H4 (cell line): ENCODE measurements around the gene CASP10. TPM values are rescaled to one million over a fixed set of nuclear protein-coding genes. Genes with fewer than 3 reads are reported as not detected.
A peak's percentile ranks its signal among the peaks of the same experiment; 100 is the strongest.
"Not testable (repeated sequence)": the region's sequence is repeated elsewhere in the genome, so short reads cannot be mapped to it uniquely, and the experiment has no call there.

Experiments used
- DNase-seq: peaks from one replicate; pipeline ENCODE4 v3.0.0-alpha.2; 2015; ENCODE audit warnings: low spot score
- total RNA-seq: library from RNA; depleted of rRNA; stranded (reverse); fragments of >200 nt; shearing (Covaris generic); gene quantifications from 2 replicates; pipeline ENCODE4 v1.2.3, GENCODE V29; 2014

CASP10 gene
- total RNA-seq, 1 experiment from 2014 or later, result 1.0 TPM

DNA sequence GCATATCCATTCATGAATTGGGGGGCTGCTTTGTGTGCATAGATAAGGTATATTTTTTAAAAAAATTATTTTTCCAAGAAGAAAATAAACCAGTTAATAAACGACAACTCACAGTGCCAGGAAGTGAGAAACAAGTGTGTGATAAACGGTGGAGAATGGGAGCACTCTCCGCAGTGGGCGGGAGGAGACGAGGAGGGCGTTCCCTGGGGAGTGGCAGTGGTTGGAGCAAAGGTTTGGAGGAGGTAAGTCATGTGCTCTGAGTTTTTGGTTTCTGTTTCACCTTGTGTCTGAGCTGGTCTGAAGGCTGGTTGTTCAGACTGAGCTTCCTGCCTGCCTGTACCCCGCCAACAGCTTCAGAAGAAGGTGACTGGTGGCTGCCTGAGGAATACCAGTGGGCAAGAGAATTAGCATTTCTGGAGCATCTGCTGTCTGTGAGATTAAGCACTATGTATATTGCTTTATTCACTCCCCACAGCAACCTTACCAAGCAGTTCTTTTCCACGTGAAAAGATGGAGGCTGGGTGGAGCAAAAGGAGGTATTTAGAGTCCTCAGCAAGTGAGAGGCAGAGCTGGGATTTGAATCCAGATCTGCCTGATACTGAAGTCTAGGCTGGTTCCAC lies 50.4 kb downstream of the CASP10 start:
- DNase-seq, result peak; percentile 95

DNA sequence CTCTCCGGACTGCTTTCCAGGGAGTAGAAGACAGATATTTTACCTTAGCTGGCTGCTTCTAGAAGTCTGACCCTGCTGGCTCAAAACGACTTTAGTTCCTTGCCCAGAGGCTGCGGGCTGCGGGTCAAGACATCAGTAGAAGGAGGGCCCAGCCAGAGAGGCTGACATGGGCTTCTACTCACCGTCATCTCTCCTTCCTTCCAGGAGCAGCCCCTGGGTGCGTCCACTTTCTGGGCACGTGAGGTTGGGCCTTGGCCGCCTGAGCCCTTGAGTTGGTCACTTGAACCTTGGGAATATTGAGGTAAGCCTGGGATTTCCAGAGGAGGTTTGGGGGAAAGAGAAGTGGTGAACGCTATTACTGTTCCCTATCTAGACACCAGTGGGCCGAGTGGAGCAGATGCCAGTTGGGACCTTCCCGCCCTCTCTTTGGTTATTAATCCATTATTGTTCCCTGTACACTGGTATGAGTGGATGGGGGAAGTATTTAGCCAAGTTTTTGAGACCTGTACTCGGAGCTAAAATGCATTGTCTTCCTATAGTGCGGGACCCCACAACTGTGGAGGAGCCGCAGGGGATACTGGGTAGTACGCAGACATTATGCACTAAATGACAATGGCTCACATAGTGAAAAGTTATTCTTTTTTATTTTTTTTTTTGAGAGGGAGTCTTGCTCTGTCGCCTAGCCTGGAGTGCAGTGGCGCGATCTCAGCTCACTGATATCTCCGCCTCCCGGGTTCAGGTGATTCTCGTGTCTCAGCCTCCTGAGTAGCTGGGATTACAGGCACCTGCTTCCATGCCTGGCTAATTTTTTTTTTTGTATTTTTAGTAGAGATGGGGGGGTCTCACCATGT lies 51.1 kb downstream of the CASP10 start:
- no peak for DNase-seq

DNA sequence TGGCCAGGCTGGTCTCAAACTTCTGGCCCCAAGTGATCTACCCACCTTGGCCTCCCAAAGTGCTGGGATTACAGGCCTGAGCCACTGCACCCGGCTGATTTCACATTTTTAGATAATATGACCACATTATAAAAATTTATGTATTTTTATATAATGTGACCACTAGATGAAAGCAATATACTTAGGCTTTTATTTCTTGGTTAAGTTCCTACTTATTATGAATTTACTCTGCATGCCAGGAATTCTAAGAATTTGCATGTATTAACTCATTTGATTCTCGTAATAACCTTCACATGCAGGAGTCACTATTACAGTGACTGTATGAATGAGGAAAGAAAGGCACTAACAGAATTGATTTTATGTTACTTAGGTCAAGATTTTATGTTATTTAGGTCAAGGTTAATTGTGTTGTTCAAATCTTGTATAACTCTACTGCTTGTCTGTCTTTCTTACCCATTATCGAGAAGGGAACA lies 51.8 kb downstream of the CASP10 start:
- DNase-seq, result no peak

DNA sequence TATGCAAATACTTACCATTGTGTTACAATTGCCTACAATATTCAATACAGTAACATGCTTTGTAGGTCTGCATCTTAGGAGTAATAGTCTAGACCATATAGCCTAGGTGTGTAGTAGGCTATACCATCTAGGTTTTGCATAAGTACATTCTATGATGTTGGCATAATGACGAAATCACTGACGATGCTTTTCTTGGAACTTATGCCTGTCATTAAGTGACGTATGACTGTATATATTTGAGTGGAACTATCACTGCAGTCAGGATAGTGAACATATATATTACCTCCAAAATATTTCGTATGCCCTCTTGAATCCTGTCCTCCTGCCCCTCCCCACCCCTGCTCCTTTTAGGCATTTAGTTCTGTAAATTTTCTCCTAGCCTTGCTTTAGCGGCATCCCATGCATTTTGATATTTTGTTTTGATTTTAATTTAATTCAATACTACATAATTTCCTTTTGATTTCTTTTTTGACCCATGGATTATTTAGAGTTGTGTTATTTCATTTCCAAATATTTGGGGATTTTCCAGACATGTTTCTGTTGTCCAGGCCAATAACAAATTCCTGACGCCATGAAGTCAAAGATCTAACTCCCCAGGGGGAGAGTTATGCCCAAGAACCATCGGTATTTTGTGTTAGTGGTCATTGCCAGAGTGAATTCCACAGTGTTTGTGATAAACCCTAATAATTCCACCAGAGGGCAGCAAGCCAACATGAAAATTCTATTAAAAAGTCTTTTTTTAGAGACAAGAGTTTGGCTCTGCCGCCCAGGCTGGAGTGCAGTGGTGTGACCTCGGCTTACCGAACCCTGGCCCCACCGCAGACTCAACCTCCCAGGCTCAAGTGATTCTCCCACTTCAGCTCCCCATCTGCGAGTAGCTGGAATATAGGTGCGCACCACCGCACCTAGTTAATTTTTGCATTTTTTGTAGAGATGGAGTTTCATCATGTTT lies 53.2 kb downstream of the CASP10 start:
- peak; percentile 53 for DNase-seq

DNA sequence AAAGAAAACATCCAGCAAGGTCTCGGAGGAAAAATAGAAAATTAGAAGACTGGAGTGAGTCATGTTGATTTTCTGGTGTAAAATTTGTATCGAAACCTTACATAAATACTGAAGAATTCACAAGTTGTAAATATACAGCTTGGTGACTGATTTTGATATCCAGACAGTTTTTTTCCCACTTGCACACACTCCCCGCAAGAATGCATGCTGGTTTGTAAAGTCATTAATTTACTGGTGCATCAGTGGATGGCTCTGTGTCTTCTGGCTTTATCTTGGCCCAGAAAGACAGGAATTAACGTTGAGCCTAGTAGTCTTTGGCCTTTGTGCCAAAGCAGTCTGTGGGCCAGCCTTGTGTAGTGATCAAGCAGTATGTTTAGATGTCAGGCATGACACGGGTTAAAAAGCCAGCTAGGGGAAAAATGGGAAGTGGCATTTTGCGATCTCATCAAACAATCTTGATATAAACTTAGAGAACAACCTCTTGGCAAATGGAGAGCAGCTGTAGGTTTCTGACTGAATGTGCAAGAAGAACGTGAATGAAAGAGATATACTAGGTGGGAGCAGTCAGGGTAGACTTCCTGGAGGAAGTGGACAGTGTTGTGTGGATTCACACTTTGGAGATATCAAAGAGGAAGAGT lies 54.7 kb downstream of the CASP10 start:
- DNase-seq, result no peak

DNA sequence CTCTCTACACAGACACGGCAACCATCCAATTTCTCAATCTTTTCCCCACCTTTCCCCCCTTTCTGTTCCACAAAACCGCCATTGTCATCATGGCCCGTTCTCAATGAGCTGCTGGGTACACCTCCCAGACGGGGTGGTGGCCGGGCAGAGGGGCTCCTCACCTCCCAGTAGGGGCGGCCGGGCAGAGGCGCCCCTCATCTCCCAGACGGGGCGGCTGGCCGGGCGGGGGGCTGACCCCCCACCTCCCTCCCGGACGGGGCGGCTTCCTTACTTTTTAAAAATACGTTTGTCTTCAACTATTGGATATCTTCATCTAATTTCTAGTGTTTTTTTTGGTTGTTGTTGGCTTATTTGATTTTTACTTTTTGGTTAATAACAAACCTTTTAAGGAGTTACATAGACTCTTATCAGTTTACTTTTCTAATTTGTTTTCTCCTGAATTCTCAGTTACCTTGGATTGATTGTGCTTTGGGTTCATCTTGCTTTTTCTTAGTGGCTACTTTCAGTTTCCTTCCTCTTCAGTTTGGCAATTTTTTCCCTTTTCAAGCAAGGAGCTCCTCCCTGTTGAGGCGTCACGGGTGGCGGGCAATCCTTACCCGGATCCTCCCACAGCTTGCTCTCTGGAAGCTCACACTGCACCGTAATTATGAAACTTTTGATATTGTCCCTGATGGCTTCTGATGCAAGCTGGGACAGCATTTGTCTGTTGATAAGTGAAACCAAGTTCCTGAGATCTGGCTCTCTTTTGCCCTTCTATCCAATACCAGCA lies 56.4 kb downstream of the CASP10 start:
- not testable (repeated sequence) for DNase-seq

DNA sequence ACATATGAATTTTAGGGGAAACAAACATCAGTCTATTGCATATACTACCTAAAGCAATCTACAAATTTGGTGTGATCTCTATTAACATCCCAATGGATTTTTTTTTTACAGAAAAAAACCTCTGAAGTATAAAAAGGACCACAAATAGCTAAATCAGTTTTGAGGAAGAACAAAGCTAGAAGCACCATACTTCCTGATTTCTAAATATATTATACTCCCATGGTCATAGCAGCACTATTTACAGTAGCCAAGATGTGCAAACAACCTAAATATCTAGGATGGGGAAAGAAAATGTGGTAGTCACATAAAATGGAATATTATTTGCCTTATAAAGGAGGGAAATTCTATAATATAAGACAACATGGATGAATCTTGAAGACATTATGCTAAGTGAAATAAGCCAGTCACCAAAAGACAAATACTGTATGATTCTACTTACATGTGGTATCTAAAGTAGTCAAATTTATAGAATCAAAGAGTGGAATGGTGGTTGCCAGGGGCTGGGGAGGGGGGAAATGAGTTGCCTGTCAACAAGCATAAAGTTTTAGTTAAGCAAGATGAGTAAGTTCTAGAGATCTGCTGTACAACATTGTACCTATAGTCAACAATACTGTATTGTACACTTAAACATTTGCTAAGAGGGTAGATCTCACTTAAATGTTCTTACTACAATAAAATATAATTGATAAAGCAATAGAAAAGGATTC lies 59.8 kb downstream of the CASP10 start:
- no peak for DNase-seq

DNA sequence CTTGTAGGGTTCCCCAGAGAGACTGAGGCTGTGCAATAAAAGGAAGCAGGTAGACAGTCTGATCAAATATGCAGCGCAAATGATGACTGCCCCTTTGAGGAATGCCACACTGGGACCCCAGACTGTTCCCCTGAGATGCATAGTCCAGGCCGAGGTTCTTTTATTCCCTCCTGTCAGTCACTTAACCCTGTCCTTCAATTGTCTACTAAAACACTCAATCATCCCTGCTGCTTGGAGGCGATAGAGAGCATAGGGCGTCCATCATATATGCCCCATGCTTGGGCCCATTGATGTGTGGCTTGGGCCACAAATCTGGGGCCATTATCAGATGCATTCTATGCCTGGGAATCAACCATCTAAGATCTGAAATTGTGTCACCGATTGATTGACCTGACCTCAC lies 61.9 kb downstream of the CASP10 start:
- DNase-seq, result no peak

DNA sequence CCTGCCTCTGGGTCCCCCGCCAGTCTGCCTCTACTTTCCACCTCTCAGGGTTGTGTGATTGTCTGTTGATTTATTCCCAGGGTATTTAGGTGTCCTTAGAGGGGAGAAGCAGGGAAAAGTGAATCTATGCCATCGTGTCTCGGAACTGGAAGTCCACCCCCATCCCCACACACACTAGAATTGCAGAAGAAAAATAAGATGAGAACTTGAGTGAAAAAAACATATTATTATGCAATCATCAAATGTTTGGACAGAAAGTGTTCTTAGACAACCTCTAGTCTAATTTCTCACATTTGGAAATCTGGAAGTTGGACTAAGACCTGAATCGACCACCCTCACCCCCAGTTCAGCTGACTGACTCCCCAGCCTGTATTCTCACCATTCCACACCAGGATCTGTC lies 63.3 kb downstream of the CASP10 start:
- no peak for DNase-seq

DNA sequence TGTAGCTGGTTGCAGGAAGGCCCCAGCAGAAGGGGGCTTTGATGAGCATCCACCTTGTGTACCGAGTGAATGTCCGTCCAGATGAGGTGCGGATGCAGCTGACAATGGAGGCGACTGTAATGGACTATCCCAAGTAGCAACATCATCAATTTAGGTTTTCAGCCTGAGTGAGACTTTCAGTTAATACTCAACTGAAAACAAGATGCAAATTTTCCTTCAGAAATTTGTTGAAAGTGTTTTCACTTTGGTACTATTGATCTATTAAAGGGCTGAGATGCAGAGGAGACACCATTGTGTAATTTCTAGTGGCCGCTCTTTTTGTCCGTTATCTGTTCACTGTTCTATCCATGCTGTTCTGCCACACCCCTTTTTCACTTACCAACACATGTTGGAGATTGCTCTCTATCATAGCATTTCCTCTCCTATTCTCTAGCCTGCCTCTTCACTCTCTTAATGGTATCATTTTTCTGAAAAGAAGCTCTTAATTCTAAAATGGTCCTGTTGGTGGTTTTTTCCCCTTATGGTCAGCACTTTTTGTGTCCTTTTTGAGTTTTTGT lies 65.4 kb downstream of the CASP10 start:
- DNase-seq, result no peak

DNA sequence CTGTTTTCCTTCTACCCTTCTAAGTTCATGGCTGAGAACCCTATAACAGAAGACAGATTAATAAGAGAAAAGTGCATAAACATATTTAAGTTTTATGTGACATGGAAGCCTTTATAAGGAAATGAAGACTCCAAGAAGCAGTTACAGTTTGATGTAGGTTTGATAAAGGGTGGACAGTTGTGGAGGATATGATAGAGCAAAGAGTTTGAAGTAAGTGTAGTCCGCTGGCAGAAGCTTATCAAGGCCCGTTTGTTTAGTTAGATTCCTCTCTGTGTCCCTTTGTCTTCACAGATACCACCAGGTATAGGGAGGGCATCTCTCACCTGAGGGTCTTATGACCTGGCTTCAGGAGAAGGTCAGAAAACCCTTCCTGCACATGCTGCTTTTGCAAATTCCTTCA lies 66.9 kb downstream of the CASP10 start:
- DNase-seq, result no peak

DNA sequence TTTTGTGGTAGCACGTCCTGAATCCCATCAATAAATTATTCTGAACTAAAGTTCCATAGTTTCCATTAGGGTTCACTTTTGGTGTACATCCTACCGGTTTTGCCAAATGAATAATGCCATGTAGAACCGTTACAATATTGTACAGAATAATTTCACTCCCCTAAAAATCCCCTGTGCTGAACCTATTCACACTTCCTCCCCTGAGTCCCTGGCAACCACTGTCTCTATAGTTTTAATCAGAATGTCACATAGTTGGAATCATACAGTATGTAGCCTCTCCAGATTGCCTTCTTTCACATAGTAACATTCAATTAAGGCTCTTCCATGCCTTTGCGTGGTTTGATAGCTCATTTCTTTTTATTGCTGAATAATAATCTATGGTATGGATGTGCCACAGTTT lies 67.8 kb downstream of the CASP10 start:
- DNase-seq, result no peak

DNA sequence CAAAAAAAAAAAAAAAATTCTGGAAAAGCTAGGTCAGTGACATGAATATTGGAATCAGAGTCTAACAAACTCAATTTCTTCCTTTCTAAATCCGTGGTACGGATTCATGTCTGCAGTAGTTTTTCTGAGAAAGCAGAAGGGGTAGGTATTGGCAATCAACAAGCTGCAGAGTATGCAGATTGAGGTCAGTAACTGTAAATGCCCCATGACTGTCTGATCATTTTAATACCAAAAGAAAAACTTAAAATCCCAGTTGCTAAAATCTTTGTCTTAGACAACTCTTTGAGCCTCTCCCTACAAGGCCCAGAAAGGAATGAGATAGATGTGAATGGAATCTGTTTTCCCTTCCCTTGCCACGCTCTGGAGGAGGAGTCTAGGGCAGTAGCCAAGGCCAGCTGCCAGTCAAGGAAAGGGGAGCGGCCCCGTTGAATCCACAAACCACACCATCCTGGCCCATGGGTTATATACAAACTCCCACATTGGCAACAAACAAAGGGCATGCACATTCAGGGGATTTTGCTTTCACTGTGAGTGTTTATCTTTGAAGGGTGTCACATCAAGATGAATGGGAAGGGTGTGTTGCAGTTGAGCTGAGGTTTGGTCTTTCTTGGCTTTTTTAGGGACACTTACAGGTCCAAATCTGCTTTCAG lies 71.3 kb downstream of the CASP10 start:
- peak; percentile 88 for DNase-seq

DNA sequence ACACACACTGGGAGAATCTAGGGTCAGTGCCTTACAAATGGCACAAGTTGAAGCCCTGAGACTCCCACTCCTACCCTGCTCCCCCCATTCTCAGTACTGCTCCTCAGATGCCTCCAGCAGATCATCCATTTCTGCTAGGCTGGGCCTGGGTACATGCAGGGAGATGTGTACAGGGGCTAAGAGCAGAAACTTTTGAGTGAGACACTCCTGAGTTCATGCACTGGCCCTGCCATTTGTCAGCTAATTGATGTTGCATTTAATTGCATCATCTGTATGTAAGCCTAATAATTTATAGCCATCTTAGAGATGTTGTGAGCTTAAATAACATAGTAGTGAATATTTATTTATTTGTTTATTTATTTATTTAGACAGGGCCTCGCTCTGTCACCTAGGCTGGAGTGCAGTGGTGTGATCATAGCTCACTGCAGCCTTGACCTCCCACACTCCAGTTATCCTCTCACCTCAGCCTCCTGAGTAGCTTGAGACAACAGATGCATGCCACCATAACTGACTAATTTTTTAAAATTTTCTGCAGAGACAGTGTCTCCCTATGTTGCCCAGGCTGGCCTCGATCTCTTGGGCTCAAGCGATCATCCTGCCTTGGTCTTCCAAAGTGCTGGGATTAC lies 72.6 kb downstream of the CASP10 start:
- no peak for DNase-seq

DNA sequence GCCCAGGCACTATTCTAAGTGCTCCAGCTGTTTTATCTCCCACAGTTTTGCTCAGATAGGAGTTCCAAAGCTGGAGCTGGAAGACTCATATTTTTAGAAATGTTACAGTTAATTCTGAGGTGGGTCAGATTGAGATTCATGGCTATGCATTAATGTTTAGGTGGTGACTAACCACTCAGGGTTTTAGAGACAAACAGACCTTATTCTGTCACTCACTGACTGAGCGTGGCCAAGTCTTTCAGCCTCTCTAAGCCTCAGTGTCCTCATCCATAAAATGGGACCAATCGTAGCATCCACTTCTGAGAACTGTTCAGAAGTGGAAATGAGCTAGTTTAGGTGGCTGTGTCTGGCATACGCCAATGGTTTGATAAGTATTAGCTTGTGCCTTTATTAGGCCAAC lies 73.1 kb downstream of the CASP10 start:
- no peak for DNase-seq

DNA sequence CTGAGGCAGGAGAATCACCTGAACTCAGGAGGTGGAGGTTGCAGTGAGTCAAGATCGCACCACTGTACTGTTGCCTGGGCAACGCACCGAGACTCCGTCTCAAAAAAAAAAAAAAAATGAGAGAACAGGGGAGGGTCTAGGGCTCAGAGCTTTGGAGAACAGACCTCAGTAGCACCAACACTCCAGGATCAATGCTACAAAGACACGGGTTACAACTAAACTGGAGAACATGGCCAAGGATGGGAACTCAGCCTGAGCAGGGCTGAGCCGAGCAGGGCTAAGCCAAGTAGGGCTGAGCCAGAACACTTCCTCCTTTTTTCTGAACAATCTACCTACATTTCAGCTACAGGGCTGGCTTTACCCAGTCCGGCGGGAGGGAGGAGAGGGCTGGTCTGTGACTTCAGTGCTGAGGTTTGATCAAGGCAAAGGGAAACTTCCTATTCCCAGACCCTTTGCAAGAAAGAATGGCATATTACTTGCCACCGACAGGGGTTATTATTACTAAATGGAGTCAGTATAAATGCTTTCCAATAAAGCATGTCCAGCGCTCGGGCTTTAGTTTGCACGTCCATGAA lies 74.5 kb downstream of the CASP10 start:
- DNase-seq, result no peak

DNA sequence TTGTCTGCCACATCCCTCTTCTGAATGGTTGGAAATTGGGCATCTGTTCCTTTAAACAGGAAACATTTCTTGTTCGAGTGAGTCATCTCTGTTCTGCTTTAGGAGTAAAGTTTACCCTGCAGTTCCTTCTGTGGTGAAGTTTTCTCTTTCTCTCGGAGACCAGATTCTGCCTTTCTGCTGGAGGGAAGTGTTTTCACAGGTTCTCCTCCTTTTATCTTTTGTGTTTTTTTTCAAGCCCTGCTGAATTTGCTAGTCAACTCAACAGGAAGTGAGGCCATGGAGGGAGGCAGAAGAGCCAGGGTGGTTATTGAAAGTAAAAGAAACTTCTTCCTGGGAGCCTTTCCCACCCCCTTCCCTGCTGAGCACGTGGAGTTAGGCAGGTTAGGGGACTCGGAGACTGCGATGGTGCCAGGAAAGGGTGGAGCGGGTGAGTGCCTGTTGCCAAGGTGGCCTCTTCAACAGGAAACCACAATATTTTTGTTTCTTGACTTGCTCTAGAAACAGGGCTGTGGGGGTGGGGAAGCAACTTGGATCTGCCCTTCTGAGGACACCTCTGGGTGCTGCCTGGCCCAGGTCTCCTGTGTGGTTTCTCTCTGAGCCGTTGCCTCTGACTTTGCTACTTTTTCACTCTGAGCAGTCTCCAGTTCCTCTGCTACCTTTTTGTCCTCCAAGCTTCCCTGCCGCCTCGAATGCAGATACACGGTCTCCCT lies 75.2 kb downstream of the CASP10 start:
- peak; percentile 95 for DNase-seq
